WTC11 (cell line): Measurements from ENCODE around the gene SPTLC1.

Experiments
- FOXP1 ChIP-seq: sonication (generic); formaldehyde crosslinking; IDR thresholded peaks from 2 replicates; pipeline ENCODE4 v1.8.0; 2022; ENCODE audit warnings: missing genetic modification reagents, mild to moderate bottlenecking, moderate library complexity, borderline replicate concordance
- TCF7 ChIP-seq: sonication (generic); formaldehyde crosslinking; IDR thresholded peaks from 2 replicates; pipeline ENCODE4 v1.8.0; 2022; ENCODE audit warnings: mild to moderate bottlenecking, low read depth, missing genetic modification reagents, moderate library complexity
- TF ChIP-seq, protein P1 (sequence below): sonication (generic); formaldehyde crosslinking; IDR thresholded peaks from 2 replicates; pipeline ENCODE4 v1.8.1; 2022; ENCODE audit warnings: low read depth, missing genetic modification reagents, borderline replicate concordance
- TF ChIP-seq, protein P2 (sequence below): fragments of 200-600 bp; IDR thresholded peaks from 2 replicates; pipeline ENCODE4 v1.8.0; 2022; ENCODE audit warnings: antibody characterized with exemption
- TF ChIP-seq, protein P3 (sequence below): fragments of 250-450 bp; sonication (Bioruptor Pico); conservative IDR thresholded peaks from 2 replicates; pipeline ENCODE4 v1.9.0; 2021; ENCODE audit warnings: mild to moderate bottlenecking

DNA sequence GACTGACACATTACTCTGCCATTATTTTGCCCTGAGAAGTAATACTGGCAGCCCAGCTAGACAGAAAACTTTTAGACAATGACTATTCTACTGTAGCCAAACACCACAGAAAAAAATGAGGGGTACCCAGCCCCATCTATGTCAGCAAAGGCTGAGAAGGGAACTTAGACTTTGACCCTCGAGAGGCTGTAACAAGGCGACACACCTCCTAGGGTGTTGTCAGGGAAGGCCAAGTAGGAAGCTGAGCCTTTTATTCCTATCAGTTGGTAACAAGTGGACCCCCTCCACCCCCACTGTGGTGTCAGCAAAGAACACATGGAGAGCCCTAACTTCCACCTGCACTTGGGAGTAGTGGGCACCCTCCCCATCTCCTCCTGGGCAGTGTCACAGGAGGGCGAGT, 55.6 kb downstream of the SPTLC1 start:
- TF ChIP-seq, protein P1, sequence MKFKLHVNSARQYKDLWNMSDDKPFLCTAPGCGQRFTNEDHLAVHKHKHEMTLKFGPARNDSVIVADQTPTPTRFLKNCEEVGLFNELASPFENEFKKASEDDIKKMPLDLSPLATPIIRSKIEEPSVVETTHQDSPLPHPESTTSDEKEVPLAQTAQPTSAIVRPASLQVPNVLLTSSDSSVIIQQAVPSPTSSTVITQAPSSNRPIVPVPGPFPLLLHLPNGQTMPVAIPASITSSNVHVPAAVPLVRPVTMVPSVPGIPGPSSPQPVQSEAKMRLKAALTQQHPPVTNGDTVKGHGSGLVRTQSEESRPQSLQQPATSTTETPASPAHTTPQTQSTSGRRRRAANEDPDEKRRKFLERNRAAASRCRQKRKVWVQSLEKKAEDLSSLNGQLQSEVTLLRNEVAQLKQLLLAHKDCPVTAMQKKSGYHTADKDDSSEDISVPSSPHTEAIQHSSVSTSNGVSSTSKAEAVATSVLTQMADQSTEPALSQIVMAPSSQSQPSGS (CRISPR knock-in tag): no peak
- TF ChIP-seq TCF7: no peak
- TF ChIP-seq, protein P2, sequence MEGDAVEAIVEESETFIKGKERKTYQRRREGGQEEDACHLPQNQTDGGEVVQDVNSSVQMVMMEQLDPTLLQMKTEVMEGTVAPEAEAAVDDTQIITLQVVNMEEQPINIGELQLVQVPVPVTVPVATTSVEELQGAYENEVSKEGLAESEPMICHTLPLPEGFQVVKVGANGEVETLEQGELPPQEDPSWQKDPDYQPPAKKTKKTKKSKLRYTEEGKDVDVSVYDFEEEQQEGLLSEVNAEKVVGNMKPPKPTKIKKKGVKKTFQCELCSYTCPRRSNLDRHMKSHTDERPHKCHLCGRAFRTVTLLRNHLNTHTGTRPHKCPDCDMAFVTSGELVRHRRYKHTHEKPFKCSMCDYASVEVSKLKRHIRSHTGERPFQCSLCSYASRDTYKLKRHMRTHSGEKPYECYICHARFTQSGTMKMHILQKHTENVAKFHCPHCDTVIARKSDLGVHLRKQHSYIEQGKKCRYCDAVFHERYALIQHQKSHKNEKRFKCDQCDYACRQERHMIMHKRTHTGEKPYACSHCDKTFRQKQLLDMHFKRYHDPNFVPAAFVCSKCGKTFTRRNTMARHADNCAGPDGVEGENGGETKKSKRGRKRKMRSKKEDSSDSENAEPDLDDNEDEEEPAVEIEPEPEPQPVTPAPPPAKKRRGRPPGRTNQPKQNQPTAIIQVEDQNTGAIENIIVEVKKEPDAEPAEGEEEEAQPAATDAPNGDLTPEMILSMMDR: no peak
- TF ChIP-seq FOXP1: no peak
- TF ChIP-seq, protein P3, sequence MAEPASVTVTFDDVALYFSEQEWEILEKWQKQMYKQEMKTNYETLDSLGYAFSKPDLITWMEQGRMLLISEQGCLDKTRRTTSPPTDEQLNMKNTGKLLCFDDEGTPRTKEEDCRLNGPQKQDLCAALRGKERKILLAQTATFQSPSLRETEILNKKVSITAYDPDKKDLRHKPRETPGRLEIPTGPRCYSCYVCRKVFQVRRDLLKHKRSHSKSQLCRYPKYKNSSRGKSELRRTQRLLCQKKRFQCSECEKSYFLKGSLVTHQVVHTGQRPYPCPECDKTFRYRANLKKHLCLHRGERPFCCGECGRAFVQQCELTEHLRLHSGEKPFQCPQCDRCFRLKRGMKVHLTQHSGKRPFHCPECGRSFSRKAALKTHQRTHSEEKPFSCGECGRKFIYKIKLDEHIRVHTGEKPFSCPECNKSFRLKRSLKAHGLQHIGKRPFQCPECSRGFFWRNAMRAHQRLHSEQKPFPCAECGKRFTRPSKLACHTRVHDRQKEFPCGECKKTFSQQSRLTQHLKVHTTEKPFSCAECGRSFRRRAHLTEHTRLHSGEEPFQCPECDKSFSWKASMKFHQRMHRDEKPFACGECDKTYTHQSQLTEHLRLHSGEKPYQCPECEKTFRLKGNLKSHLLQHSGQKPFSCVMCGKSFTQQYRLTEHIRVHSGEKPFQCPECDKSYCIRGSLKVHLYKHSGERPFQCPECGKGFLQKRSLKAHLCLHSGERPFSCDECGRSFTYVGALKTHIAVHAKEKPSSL (CRISPR knock-in tag): no peak
